Measurements from ENCODE around the gene POLD1.

Gene POLD1

GRCh38 chr19:50457300-50457699 lies 73.2 kb downstream of the POLD1 start:
- H3K4me1 ChIP-seq (ENCODE audit: low read length), result peaks cover 25% of the 10 kb centered on the region
- no peaks in the 10 kb centered on the region for H3K27me3 ChIP-seq (ENCODE audit: low read depth, low read length)
- no peaks in the 10 kb centered on the region for H3K9me3 ChIP-seq (ENCODE audit: insufficient read depth, low read length)
- no peaks in the 10 kb centered on the region for H4K20me1 ChIP-seq (ENCODE audit: insufficient read depth, low read length)
- no peaks in the 10 kb centered on the region for H3K36me3 ChIP-seq (replicated peaks; ENCODE audit: low read depth, low read length)
- H3K4me3 ChIP-seq (ENCODE audit: low read length), result no peak overlapping the region
- H2AFZ ChIP-seq (ENCODE audit: low read depth, low read length), result no peak overlapping the region
- TF ChIP-seq, protein P1, sequence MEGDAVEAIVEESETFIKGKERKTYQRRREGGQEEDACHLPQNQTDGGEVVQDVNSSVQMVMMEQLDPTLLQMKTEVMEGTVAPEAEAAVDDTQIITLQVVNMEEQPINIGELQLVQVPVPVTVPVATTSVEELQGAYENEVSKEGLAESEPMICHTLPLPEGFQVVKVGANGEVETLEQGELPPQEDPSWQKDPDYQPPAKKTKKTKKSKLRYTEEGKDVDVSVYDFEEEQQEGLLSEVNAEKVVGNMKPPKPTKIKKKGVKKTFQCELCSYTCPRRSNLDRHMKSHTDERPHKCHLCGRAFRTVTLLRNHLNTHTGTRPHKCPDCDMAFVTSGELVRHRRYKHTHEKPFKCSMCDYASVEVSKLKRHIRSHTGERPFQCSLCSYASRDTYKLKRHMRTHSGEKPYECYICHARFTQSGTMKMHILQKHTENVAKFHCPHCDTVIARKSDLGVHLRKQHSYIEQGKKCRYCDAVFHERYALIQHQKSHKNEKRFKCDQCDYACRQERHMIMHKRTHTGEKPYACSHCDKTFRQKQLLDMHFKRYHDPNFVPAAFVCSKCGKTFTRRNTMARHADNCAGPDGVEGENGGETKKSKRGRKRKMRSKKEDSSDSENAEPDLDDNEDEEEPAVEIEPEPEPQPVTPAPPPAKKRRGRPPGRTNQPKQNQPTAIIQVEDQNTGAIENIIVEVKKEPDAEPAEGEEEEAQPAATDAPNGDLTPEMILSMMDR (IDR thresholded peaks at IDR 0.05; ENCODE audit: low read depth, low read length), result no peak
- TF ChIP-seq EZH2phosphoT487 (IDR thresholded peaks at IDR 0.05; ENCODE audit: low read depth), result no peak
- no peak overlapping the region for H3K4me2 ChIP-seq (ENCODE audit: low read length)
- H3K27ac ChIP-seq (ENCODE audit: low read length), result no peak overlapping the region
- H3K79me2 ChIP-seq (ENCODE audit: low read length), result no peaks in the 10 kb centered on the region
- no peak overlapping the region for H3K9ac ChIP-seq (ENCODE audit: low read length)

GRCh38 chr19:50458396-50459066 lies 74.4 kb downstream of the POLD1 start:
- no peaks in the 10 kb centered on the region for H3K9me3 ChIP-seq (ENCODE audit: insufficient read depth, low read length)
- no peak overlapping the region for H2AFZ ChIP-seq (ENCODE audit: low read depth, low read length)
- TF ChIP-seq, protein P1 (IDR thresholded peaks at IDR 0.05; ENCODE audit: low read depth, low read length), result no peak
- no peak for TF ChIP-seq EZH2phosphoT487 (IDR thresholded peaks at IDR 0.05; ENCODE audit: low read depth)
- H3K36me3 ChIP-seq (replicated peaks; ENCODE audit: low read depth, low read length), result no peaks in the 10 kb centered on the region
- no peaks in the 10 kb centered on the region for H4K20me1 ChIP-seq (ENCODE audit: insufficient read depth, low read length)
- no peak overlapping the region for H3K4me3 ChIP-seq (ENCODE audit: low read length)
- peaks cover 25% of the 10 kb centered on the region for H3K4me1 ChIP-seq (ENCODE audit: low read length)
- H3K27me3 ChIP-seq (ENCODE audit: low read depth, low read length), result no peaks in the 10 kb centered on the region
- H3K27ac ChIP-seq (ENCODE audit: low read length), result no peak overlapping the region
- H3K79me2 ChIP-seq (ENCODE audit: low read length), result no peaks in the 10 kb centered on the region
- no peak overlapping the region for H3K4me2 ChIP-seq (ENCODE audit: low read length)
- no peak overlapping the region for H3K9ac ChIP-seq (ENCODE audit: low read length)

GRCh38 chr19:50459067-50459456 lies 74.9 kb downstream of the POLD1 start:
- no peak overlapping the region for H3K4me3 ChIP-seq (ENCODE audit: low read length)
- no peak for TF ChIP-seq EZH2phosphoT487 (IDR thresholded peaks at IDR 0.05; ENCODE audit: low read depth)
- TF ChIP-seq, protein P1 (IDR thresholded peaks at IDR 0.05; ENCODE audit: low read depth, low read length), result no peak
- no peaks in the 10 kb centered on the region for H3K79me2 ChIP-seq (ENCODE audit: low read length)
- H3K9ac ChIP-seq (ENCODE audit: low read length), result peak overlapping the region; percentile 72; the same call in 1 of the 2 replicates
- H3K4me1 ChIP-seq (ENCODE audit: low read length), result peaks cover 25% of the 10 kb centered on the region
- no peaks in the 10 kb centered on the region for H3K36me3 ChIP-seq (replicated peaks; ENCODE audit: low read depth, low read length)
- H4K20me1 ChIP-seq (ENCODE audit: insufficient read depth, low read length), result no peaks in the 10 kb centered on the region
- H2AFZ ChIP-seq (ENCODE audit: low read depth, low read length), result no peak overlapping the region
- no peaks in the 10 kb centered on the region for H3K27me3 ChIP-seq (ENCODE audit: low read depth, low read length)
- no peaks in the 10 kb centered on the region for H3K9me3 ChIP-seq (ENCODE audit: insufficient read depth, low read length)
- H3K4me2 ChIP-seq (ENCODE audit: low read length), result no peak overlapping the region; the same call in 1 of the 2 replicates
- peak overlapping the region; percentile 88 for H3K27ac ChIP-seq (ENCODE audit: low read length)

- H3K36me3 ChIP-seq (replicated peaks; ENCODE audit: low read depth, low read length), result no peaks in the 10 kb centered on the region
- no peaks in the 10 kb centered on the region for H3K9me3 ChIP-seq (ENCODE audit: insufficient read depth, low read length)
- peak overlapping the region; percentile 72 for H3K9ac ChIP-seq (ENCODE audit: low read length)
- H2AFZ ChIP-seq (ENCODE audit: low read depth, low read length), result no peak overlapping the region
- H4K20me1 ChIP-seq (ENCODE audit: insufficient read depth, low read length), result no peaks in the 10 kb centered on the region
- peak overlapping the region; percentile 54 for H3K4me3 ChIP-seq (ENCODE audit: low read length)
- H3K79me2 ChIP-seq (ENCODE audit: low read length), result no peaks in the 10 kb centered on the region
- peaks cover 25% of the 10 kb centered on the region for H3K4me1 ChIP-seq (ENCODE audit: low read length)
- peak overlapping the region; percentile 69 for H3K4me2 ChIP-seq (ENCODE audit: low read length)
- no peaks in the 10 kb centered on the region for H3K27me3 ChIP-seq (ENCODE audit: low read depth, low read length)
- H3K27ac ChIP-seq (ENCODE audit: low read length), result peak overlapping the region; percentile 88
- TF ChIP-seq, protein P1 (IDR thresholded peaks at IDR 0.05; ENCODE audit: low read depth, low read length), result no peak
- no peak for TF ChIP-seq EZH2phosphoT487 (IDR thresholded peaks at IDR 0.05; ENCODE audit: low read depth)
Observed at GRCh38 chr19:50459638-50460037, 75.5 kb downstream of the POLD1 start.

Measured in OCI-LY3 (cell line).